CD4-positive, alpha-beta T cell treated with Interferon alpha-2 for 1 hour (primary cell): ENCODE data around the gene YAP1.
A peak's percentile ranks its signal among the peaks of the same experiment; 100 is the strongest.

Experiments
- DNase-seq, 2 donors: peaks; one replicate each; pipeline ENCODE4 v3.0.0-alpha.2; 2020 to 2022

YAP1 gene

DNA sequence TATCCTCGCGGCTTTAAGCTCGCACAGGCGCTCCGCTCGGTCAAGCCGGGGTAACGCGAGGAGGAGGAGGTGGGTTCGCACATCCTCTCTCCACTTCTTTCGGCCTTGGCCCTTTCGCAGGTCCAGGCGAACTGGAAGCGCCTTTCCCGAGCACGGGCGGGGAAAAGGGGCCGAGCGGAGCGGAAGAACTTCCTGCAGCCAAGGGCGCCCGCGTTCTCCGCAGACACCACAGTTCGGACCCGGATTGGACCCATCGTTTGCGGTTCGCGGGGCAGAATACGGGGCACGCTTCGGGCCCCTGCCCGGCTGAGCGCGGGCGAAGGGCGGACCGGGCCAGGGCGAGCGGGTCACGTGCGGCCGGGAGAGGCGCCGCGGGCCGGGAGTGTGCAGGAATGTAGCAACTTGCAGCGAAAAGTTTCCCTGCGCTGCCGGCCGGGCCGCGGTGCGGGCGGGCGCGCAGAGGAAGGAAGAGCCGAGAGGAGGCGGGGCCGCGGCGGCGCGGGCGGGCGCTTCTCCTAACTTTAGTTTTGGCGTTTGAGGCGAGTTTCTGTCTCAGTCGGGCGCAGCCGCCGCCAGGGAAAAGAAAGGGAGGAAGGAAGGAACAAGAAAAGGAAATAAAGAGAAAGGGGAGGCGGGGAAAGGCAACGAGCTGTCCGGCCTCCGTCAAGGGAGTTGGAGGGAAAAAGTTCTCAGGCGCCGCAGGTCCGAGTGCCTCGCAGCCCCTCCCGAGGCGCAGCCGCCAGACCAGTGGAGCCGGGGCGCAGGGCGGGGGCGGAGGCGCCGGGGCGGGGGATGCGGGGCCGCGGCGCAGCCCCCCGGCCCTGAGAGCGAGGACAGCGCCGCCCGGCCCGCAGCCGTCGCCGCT lies at the start of gene YAP1:
YAP1 (plus strand) TSS at position 552 of the 865 bp plus-strand sequence. CDS start 402 bp downstream, outside the sequence.
- DNase-seq = peak; percentile 40 to 70

DNA sequence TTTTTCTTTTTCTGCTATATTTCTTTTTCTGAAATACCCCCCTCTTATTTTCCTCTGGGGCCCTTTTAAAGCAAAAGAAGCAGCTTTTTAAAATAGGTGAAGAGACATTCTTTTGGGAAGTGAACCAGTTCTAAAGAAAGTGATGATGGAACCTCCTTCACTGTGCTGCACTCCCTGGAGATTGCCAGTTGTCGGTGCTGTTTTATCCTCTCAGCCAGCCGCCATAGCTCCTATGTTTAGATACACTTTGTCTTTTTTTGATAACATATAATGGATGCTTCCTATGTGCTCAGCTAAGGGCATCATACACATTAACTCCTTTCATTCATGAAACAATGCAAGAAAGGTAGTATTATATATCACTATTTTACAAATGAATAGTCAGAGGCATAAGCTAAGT lies 49.0 kb upstream of the YAP1 start:
- no peak for DNase-seq

DNA sequence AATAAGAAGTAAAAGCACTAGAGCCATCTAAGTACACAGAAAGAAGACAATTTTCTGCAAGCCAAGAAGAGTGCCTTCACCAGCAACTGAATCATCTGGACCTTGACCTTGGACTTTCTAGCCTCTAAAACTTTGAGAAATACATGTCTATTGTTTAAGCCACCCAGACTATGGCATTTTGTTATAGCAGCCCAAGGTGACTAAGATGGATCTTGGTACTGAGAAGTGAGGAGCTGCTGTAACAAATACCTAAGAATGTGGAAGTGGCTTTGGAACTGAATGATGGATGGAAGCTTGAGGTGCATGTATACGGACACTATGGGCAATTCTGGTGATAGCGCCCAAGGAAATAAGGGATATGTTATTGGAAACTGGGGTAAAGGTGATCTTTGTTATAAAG lies 48.1 kb upstream of the YAP1 start:
- no peak for DNase-seq

DNA sequence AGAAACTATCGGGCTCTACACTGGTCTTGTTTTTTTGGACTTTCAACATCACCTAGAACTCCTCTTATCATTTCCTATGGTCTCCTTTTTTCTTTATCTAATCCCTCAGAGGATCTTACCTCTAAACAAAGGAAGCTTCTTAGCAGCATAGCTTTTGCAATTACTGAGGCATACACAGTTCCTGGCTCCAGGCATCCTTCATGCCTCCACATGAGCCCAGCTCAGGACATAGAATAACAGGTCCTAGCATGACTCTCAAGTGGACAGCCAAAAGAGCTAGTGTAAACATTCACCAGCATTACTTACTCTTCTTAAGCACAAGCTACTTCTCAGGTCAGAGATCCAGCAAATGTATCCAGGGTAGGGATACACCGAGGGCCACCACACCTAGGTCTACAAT lies 45.9 kb upstream of the YAP1 start:
- no peak for DNase-seq

DNA sequence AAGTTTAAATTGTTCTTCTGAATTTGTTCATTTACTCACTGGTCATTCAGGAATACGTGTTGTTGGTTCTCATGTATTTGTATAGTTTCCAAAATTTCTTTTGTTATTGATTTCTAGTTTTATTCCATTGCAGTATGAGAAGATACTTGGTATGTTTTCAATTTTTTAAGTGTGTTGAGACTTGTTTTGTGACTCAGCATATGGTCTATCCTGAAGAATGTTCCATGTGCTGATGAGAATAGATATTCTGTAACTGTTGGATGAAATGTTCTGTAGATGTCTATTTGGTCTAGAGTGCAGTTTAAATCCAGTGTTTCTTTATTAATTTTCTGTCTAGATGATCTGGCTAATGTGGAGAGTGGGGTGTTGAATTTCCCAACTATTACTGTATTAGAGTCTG lies 39.5 kb upstream of the YAP1 start:
- DNase-seq = no peak

DNA sequence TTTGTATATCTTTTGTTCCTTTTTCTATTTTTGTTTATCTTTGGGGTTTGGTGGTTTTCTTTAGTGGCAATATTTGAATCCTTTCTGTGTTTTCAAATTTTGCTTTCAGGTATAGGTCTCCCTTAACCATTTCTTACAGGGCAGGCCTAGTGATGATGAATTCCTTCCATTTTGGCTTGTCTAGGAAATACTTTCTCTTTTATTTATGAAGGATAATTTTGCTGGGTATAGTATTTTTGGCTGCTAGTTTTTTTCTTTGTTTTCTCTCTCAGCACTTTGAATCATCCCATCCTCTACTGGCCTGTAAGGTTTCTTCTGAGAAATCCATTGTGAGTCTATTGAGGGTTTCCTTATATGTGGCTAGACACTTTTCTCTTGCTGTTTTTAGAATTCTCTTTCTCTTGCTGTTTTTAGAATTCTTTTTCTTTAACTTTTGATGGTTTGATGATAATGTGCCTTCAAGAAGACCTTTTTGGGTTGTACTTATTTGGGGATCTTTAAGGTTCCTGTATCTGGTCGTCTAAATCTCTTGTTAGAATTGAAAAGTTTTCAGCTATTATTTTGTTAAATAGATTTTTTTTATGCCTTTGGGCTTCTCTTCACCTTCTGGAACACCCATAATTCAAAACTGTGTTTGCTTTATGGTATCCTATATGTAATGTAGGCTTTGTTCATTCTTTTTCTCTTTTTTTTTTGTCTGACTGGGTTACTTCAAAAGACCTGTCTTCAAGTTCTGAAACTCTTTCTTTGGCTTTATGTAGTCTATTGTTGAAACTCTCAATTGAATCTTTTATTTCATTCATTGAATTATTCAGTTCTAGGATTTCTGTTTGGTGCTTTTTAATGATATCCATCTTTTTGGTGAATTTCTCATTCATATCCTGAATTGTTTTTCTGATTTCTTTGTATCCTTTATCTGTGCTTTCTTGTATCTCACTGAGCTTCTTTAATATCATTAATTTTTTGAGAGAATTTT lies 38.5 kb upstream of the YAP1 start:
- no peak for DNase-seq

DNA sequence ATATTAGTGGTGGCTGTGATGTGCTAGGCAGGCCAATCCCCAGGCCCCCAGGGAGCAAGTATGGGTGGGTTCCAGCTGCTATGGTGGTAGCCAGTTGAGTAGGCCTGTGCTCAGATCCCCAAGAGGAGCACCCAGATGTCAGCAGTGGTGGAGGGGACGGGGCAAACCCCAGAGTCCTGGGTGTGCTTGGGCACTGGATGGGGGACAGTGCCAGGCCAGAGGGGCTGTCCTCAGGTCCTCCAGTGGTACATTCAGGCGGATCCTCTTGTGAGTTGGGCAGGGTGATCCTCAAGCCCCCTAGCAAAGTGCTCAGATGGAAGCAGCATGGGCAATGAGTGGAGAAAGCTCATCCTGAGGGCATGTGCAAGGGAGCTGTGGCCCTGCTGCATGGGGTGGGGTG lies 37.0 kb upstream of the YAP1 start:
- DNase-seq = no peak

DNA sequence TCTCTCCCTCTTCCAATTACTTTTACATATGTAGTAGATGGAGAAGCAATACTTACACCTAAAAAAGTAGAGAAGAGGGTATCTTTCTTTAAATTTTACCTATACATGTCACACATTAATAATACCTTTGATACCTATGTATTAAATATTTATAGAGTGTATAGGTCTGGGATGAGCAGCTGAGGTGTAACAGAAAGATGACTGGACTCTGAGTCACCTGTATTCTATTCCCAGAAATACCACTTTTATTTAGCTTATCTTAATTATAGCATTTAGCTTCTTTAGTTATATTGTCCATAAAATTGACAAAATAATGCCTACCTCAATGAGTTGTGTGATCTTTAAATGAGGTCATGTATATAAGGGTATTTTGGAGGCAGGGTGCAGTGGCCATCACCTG lies 30.6 kb upstream of the YAP1 start:
- DNase-seq = no peak

DNA sequence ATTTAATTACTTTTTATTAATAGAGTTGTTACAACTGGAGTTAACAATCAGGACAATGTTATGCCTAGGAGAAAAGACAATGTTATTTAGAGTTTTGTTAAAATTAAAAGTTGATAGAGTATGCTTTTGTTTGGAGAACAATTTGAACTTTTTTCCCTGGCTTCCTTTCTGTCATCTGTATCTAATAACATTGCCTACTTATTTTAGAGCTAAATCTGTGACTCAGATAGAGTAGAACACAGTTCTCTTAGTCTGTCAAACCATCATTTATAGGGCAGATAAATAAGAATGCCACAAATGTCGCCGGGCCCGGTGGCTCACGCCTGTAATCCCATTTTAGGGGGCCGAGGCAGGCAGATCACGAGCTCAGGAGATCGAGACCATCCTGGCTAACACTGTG lies 28.9 kb upstream of the YAP1 start:
- DNase-seq = no peak

DNA sequence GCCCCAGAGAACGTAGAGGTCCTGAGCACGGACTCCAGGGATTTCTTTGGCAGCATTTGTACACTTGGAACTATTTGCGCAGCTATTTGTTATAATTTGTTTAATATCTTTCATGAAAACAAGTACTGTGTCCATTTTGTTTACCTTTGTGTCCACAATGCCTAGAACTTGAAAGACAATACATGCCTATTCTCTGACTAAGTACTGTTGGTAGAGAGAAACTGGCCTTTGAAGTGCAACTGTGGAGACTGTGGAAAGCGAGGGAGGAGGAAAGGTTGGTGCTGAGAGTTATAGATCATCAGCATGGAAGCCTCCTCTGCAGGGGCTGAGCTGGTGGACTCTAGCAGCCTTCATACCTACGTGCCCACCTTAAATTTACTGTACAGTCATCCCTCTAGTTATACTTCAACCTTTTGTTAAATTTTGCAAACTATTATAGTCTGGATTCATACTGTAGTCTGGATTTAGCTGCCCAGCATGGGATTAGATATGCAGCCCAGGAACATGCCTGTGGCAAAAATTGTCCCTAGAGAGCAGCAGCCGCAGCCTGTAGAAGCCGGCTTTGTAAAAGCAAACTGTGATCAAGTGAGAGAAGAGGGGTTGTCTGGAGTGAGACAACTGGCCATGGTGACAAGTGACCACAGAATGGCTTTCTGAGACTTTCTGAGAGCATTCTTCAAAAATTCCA lies 24.2 kb upstream of the YAP1 start:
- DNase-seq = no peak

DNA sequence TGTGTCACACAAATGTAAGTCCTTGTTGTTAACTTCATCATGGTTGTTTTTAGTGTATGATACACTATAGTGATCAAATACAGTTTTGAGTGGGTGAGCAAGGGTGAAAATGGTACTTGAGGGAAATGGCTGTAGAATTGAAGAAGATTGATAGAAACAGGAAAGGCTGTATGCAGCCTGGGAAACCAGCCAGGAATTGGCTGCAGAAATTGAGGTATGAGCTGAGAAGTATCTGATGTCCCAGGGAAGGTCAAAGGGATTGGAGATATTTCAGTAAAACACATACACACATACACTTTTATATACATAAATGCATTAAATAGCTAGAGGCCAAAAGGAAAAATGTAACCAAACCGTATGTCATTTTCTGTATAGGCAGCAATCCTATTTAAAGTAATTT lies 13.1 kb upstream of the YAP1 start:
- no peak for DNase-seq

DNA sequence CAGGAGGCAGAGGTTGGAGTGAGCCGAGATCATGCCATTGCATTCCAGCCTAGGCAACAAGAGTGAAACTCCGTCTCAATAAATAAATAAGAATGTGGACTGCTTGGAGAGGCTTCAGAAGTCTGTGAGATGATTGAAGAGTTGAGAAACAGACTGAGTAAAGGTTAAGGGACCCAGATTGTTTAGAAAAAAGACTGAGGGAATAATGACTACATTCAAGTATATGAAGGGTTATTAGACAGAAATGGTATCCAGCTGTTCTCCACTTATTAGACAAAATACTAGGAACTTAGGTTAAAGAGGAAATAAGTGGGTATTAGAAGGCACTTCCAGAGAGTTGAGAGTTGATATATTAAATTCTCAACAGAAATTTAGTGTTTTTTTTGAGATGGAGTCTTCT lies 10.5 kb upstream of the YAP1 start:
- no peak for DNase-seq

DNA sequence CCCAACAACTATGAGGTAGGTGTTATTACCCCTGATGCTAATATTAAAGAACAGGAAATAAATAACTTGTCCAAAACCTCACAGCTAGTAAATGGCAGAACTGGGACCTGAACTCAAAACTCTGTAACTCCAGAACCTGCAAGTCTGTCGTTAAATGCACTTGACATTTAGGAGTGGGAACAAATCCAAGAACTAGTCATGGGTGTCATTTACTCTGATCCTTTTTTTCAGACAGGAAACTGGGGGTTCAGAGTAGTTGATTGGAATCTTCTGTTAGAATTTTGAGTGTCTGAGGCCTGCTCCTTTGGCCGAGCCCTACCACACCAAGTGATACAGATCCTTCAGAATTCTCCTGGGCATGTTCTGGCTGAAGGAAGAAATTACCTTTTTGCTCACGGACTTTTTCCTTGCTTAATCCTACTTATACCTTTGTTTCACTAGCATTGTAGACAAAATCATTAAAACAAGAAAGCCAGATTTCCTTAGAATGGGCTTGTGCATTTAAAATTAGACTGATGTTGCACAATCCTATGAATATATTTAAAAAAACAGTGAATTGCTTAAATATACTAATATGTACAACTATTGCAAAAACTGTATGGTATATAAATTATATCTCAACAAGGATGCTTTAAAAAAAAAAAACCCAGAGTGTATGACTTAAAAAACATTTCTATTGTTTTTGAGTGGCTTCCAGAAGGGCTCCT lies 1.4 kb upstream of the YAP1 start:
- no peak for DNase-seq

DNA sequence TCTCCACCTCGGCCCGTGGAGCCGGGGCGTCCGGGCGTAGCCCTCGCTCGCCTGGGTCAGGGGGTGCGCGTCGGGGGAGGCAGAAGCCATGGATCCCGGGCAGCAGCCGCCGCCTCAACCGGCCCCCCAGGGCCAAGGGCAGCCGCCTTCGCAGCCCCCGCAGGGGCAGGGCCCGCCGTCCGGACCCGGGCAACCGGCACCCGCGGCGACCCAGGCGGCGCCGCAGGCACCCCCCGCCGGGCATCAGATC lies 439 bp downstream of the YAP1 start:
- peak in 1 of 2 donors; percentile 7 for DNase-seq

DNA sequence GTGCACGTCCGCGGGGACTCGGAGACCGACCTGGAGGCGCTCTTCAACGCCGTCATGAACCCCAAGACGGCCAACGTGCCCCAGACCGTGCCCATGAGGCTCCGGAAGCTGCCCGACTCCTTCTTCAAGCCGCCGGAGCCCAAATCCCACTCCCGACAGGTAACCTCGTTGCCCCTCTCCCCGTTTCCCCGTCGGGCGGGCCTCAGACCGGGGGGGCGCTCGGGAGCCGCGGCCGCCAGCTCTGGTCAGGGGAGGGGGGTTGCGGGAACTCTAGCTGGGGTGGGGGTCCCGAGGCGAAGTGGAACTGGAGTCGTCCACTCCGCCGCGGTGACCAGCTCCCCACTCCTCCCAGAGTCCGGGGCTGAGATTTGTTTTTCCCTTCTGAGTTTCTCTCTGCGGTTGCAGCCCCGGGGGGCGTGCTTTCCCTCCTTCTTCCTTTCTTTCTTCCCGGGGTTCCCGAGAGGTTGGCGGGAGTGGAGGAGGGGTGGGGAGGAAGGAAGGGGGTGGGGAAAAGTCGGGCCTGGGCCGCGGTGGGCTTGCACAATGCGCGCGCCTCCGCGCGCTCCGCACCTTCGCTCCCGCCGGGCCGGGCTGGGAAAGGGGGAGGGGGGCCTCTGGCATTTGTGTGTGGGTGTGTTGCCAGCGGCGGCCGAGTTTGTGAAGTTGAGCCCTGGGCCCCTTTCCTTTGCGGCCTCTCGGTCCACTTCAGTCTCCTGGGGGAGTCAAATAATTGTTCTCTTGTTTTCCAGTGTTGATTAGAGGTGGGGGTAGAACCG lies 952 bp downstream of the YAP1 start:
- no peak for DNase-seq

DNA sequence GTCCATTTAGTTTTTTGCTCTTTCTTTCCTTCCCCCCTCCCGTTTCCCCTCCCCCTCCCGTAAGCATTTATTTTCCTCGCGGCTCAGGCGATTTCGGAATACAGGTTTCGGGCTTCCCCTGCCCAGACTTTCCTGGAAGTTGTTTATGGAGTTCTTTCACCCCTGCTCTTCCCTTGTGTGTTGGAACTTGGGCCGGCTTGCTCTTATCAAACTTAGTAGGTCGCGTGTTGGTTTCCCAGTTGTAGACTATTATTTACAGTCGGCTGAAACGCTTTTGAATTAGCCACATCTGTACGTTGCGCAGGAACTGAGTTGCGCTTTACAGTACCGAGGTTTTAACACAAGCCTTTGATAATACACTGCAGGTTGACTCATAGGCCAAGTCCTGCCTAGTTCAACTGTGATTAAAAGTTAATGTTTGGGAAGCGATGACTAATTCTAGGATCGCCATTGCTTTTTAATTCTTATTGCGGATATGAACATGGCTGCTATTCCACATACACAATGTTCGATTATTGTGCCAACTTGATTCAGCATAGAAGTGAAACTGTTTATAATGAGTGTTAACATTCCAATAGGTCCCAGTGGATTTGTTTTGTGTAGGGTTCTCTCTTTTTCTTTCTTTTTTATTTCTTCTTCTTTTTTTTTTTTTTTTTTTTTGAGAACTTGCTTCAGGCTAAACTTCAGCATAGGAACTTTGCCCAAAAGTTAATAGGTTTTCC lies 1.7 kb downstream of the YAP1 start:
- peak in 1 of 2 donors; percentile 38 for DNase-seq

DNA sequence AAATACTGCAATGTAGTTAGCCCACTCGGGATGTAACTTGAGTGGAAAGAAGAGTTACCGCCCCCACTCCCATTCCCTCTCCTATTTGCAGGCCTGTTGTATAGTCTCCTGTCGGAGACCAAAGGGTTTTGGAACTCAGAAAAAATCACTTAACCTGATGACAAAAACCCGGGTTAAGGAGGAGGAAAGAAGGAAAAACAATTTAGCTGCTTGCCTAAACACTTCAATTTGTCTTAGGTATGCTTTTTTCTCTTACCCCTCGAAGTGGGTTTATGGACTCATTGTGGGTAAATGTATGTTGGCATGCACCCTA lies 2.2 kb downstream of the YAP1 start:
- DNase-seq = no peak

DNA sequence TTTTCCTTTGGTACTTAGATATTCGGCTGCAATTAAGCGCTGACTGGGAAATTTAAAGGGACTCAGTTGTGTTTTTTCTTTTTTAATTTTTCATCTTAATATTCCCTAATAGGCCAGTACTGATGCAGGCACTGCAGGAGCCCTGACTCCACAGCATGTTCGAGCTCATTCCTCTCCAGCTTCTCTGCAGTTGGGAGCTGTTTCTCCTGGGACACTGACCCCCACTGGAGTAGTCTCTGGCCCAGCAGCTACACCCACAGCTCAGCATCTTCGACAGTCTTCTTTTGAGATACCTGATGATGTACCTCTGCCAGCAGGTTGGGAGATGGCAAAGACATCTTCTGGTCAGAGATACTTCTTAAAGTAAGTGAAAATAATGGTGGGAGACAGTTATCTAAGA lies 3.8 kb downstream of the YAP1 start:
- DNase-seq = no peak

DNA sequence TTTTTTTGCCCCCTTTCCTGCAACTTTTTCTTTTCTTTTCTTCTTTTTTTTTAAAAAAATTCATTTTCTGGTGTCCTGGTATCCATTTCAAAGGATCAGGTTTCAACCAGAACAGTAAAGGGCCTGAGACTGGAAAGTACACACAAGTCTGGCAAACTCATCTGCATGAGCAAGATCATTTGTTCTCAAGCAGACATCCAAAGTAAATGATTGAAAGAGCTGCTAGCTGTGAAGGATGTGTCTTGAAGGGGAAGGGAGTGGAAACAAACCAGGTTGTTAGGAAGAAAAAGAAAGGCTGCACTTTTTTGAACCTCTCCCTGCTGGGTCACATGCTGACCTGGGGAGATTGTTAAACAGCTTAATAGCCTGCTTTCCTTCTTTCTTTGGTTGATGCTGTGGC lies 5.3 kb downstream of the YAP1 start:
- DNase-seq = no peak

DNA sequence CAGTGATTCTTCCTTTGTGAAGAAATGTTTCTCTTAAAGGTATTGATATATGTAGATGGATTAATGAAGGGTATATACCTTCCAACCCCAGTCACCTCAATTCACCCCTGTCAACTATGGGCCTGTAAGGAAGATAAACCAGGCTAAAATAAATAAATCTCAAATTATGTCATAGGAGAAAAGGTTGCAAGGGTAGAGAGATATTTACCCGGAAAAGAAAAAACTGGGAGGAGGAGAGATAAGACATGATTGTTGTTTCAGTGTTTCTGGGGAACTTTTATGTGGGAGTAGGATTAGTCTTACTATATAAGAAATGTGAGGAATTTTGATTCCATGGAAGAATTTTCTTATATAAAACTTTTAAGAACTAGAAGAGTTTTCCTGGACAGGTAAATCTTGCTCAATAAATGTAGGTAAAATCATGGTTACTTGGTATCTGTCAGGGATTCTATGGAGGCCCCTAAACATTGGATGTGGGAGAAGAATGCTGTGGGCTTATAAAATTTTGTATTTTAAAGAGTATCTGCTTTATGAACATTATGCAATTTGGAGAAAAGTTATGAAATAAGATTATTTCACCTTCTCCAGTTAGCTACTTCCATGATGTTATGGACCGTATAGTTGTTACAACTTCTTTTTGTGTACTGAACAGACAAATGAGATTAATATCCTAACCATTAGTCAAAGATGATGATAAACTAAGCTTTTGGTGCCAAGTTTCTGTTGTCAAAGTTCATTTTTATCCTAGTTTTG lies 6.4 kb downstream of the YAP1 start:
- DNase-seq = no peak
